ENCODE measurements around the gene ARHGAP32. TPM values are rescaled to one million over a fixed set of nuclear protein-coding genes. Genes with fewer than 3 reads are reported as not detected.

ARHGAP32 gene
- total RNA-seq, 4 donors from 2014 or later, result 10.9 to 28.0 (median 19.2) TPM

DNA sequence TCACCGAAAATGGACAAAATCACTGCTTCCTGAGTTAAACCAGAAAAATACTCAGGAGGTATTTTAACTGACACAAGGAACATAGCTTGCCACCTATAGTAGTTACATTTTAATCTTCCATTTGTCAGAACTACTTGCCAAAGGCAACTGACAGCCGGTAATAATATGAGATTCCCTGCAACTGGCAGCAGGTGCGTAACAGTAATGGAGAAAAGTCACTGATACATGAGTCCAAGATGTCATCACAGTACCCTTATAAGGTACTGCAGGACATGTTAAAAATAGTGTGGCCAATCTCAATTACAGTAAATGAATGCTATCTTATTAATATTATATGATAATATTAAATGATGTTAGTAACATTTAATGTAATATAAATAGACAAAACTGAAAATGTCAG, 21.1 kb upstream of the ARHGAP32 start:
- 95 to 97% methylated on average over 3 of the region's 3 CpGs for WGBS, 2 donors
- Histone ChIP-seq H3K36me3 (no peaks in the 10 kb centered on the region), H3K9me3 (peaks cover 0 to 4% (median 0%) of the 10 kb centered on the region in 4 donors), H3K27ac (no peak overlapping the region), H3K4me3 (no peak overlapping the region), H3K4me1 (peaks cover 0 to 10% (median 2%) of the 10 kb centered on the region in 4 donors), H3K27me3 (no peaks in the 10 kb centered on the region)
- DNase-seq (ENCODE audit: low spot score in 2 of 2), result no peak
- TF ChIP-seq POLR2A (IDR thresholded peaks at IDR 0.05), result no peak
- TF ChIP-seq, protein P1, sequence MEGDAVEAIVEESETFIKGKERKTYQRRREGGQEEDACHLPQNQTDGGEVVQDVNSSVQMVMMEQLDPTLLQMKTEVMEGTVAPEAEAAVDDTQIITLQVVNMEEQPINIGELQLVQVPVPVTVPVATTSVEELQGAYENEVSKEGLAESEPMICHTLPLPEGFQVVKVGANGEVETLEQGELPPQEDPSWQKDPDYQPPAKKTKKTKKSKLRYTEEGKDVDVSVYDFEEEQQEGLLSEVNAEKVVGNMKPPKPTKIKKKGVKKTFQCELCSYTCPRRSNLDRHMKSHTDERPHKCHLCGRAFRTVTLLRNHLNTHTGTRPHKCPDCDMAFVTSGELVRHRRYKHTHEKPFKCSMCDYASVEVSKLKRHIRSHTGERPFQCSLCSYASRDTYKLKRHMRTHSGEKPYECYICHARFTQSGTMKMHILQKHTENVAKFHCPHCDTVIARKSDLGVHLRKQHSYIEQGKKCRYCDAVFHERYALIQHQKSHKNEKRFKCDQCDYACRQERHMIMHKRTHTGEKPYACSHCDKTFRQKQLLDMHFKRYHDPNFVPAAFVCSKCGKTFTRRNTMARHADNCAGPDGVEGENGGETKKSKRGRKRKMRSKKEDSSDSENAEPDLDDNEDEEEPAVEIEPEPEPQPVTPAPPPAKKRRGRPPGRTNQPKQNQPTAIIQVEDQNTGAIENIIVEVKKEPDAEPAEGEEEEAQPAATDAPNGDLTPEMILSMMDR (IDR thresholded peaks at IDR 0.05), result no peak
- TF ChIP-seq EP300 (IDR thresholded peaks at IDR 0.05), result no peak

DNA sequence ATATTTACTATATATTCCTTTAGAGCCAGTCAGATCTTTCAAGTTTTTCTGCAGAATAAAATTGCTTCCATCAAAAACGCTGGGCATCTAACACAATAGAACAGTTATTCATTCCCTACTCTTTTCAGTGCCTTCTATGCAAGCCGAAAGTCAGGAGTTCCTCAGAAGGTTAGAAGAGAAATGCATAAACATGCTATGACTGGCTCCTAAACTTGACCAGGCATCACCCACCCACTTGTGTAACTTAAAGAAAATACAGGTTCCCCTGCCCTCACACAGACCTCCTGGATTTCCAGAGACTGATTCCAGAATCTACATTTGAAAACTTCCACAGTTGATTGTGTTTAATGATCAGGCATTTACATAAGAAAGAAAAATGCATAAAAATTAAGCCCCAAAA, 19.3 kb upstream of the ARHGAP32 start:
- H3K36me3 ChIP-seq, result no peaks in the 10 kb centered on the region
- DNase-seq (ENCODE audit: low spot score in 2 of 2), result no peak
- no peak overlapping the region for H3K27ac ChIP-seq
- H3K27me3 ChIP-seq, result no peaks in the 10 kb centered on the region
- no peaks in the 10 kb centered on the region for H3K9me3 ChIP-seq
- 62 to 76% methylated on average over 2 of the region's 2 CpGs for whole genome bisulfite sequencing, 2 donors
- H3K4me3 ChIP-seq, result no peak overlapping the region
- peaks cover 0 to 10% (median 2%) of the 10 kb centered on the region in 4 donors for H3K4me1 ChIP-seq
- TF ChIP-seq, protein P1 (IDR thresholded peaks at IDR 0.05), result no peak
- TF ChIP-seq POLR2A (IDR thresholded peaks at IDR 0.05) (no peak), EP300 (IDR thresholded peaks at IDR 0.05) (no peak)

DNA sequence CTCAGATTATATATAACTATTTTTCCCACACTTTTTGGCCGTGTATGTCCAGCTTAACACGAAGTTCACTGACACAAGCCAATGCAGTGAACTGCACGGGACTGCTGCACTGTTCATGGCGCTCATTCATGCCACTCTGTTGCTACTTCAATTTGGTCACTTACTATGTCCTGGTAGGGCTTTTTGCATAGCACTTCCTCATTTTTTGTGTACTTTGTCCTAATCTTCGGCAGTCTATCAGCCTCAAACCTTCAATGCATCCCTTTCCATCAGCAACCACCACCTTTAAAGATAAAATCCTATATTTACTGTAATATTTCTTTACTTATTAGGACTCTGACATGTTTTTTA, 18.7 kb upstream of the ARHGAP32 start:
- 80 to 85% methylated on average over 5 of the region's 5 CpGs for WGBS, 2 donors

DNA sequence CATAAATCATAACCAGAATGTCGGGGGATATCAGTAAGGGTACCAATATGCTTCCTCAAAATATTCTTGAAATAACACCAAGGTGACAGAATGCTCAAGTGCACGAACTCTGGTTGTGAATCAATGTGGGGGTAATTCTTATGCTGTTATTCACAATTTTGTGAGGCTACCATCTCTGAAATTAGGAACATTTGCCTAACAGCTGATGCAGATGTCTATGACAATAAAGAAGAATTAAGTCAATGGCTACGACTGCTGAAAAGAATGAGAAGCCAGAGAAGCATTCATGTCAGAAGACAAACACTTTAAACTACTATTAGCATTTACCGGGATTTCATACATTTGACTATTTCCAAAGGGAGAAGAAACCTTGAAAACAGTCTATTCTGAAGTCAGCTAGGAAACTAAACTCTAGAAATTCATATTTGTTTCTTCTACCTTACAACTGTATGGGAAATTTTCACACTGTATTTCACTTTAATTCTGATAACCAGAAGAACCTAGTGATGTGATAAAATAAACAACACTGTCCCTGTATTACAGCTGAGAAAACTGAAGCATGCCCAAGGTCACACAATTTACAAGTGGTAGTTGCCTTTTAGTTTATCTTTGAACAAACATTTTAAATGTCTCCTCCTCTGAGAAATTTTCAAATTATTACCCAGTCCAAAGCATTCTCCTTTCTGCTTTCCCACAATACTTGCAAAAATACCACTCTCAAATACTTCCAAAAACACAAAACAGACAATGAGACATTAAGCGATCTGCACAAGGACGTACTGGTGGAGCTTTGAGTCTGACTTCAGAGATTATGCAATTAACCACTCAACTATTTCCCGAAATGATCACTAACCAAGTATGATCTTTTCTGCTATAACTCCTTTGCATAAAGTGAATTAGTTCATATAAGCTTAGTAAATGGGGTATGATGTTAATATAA, 18.0 kb upstream of the ARHGAP32 start:
- no peak for DNase-seq (ENCODE audit: low spot score in 2 of 2)
- H3K27ac ChIP-seq, result no peak overlapping the region
- H3K27me3 ChIP-seq, result no peaks in the 10 kb centered on the region
- H3K36me3 ChIP-seq, result no peaks in the 10 kb centered on the region
- no peak overlapping the region for H3K4me3 ChIP-seq
- 58 to 64% methylated on average over 7 of the region's 7 CpGs for WGBS, 2 donors
- TF ChIP-seq POLR2A (IDR thresholded peaks at IDR 0.05), result no peak
- peaks cover 0 to 10% (median 2%) of the 10 kb centered on the region in 4 donors for H3K4me1 ChIP-seq
- no peaks in the 10 kb centered on the region for H3K9me3 ChIP-seq

More for the DNA sequence above, 18.7 kb upstream of the ARHGAP32 start:
- TF ChIP-seq, protein P1 (IDR thresholded peaks at IDR 0.05), result no peak
- TF ChIP-seq POLR2A (IDR thresholded peaks at IDR 0.05) (no peak), EP300 (IDR thresholded peaks at IDR 0.05) (no peak)
- Histone ChIP-seq H3K4me3 (no peak overlapping the region), H3K27me3 (no peaks in the 10 kb centered on the region), H3K9me3 (no peaks in the 10 kb centered on the region), H3K27ac (no peak overlapping the region), H3K36me3 (no peaks in the 10 kb centered on the region), H3K4me1 (peaks cover 0 to 10% (median 2%) of the 10 kb centered on the region in 4 donors)
- no peak for DNase-seq (ENCODE audit: low spot score in 2 of 2)

DNA sequence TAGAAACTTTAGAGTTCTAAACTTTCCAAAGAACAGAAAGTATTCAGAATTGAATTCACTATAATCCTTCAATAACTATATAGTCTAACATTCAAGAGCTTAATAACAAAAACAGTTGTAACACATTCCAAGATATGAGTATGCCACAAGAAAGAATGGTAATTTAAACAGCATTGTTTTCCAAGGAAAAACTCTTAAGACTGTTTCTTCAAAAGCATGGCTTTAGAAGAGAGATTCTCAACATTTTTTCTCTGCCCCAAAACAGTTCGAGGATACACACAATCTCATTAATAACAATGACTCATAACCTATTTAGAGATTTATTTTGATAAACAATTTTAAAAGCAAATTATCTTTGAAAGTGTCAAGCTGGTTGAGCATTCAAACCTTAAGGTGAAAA, 16.7 kb upstream of the ARHGAP32 start:
- H3K27ac ChIP-seq, result no peak overlapping the region
- no peak for DNase-seq (ENCODE audit: low spot score in 2 of 2)
- 53 to 56% methylated on average over 1 of the region's 1 CpG for WGBS, 2 donors
- H3K4me1 ChIP-seq, result peaks cover 0 to 10% (median 2%) of the 10 kb centered on the region in 4 donors
- H3K4me3 ChIP-seq, result no peak overlapping the region
- H3K27me3 ChIP-seq, result no peaks in the 10 kb centered on the region
- no peaks in the 10 kb centered on the region for H3K9me3 ChIP-seq
- TF ChIP-seq EP300 (IDR thresholded peaks at IDR 0.05), result no peak
- TF ChIP-seq, protein P1 (IDR thresholded peaks at IDR 0.05), result no peak
- TF ChIP-seq POLR2A (IDR thresholded peaks at IDR 0.05), result no peak
- no peaks in the 10 kb centered on the region for H3K36me3 ChIP-seq
